H1 (cell line): ENCODE measurements around the gene NBAS. TPM values are rescaled to one million over a fixed set of nuclear protein-coding genes. Genes with fewer than 3 reads are reported as not detected.

Experiments used
- CEBPB ChIP-seq: IDR thresholded peaks from 2 replicates; pipeline ENCODE4 v1.6.1; 2012; ENCODE audit warnings: low read depth, low read length
- EGR1 ChIP-seq: IDR thresholded peaks from 2 replicates; pipeline ENCODE4 v1.6.1; 2011; ENCODE audit warnings: low read depth, low read length, borderline replicate concordance
- KDM4A ChIP-seq: IDR thresholded peaks from one replicate; pipeline ENCODE4 v1.7.1; 2012; ENCODE audit warnings: low read depth, mild to moderate bottlenecking, moderate library complexity, low read length, inconsistent platforms; ENCODE audit not compliant: severe bottlenecking
- TEAD4 ChIP-seq: IDR thresholded peaks from 2 replicates; pipeline ENCODE4 v1.6.1; 2012; ENCODE audit warnings: low read depth, low read length, inconsistent platforms, mixed read lengths
- polyA plus RNA-seq, 7 experiments: library from polyadenylated mRNA; depleted of rRNA in 3 of 7; stranded (reverse) in 5 of 7; unstranded in 2 of 7; fragments of >200 nt in 5 of 7; fragments of 200-250 nt in 2 of 7; gene quantifications; 1 replicate in 5 of 7; 2 replicates in 1 of 7; 4 replicates in 1 of 7; pipeline versions ENCODE4 v1.2.1 to v1.2.3, GENCODE V29; 2011 to 2013; ENCODE audit warnings: missing spikeins in 2 of 7, mixed read lengths in 2 of 7
- total RNA-seq: library from RNA; stranded (reverse); fragmentation: NEBNext Ultra II Directional; extraction: Animal tissue kit (Norgen Biotek cat#: 25700); gene quantifications from 2 replicates; pipeline ENCODE4 v1.2.1, GENCODE V29; 2021

Gene NBAS
- total and polyA plus RNA-seq, 2 of the 8 experiments (the other 6 are each of a cell fraction or from before 2014, with no cell fraction given): 19.6 to 34.8 TPM

DNA sequence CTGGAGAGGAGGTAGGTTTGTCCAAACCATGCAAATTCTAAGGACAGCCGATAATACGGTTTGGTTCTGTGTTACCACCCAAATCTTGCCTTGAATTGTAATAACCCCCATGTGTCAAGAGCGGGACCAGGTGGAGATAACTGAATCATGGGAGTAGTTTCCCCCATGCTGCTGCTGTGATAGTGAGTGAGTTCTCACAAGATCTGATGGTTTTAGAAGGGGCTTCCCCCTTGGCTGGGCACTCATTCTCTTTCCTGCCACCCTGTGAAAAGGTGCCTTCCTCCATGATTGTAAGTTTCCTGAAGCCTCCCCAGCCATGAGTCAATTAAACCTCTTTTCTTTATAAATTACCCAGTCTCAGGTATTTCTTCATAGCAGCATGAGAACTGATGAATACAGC, 295.2 kb downstream of the NBAS start (continued):
- TF ChIP-seq CEBPB (no peak), TEAD4 (no peak), KDM4A (no peak), EGR1 (no peak)
- TF ChIP-seq, all 59 proteins: peak for 0
